Astrocyte of the cerebellum (primary cell): ENCODE measurements around the gene TRPV5.

Experiments used
- DNase-seq: peaks from one replicate; pipeline ENCODE4 v3.0.0-alpha.2; 2011; ENCODE audit warnings: low read depth
- H3K4me3 ChIP-seq: 2 replicates; pipeline ENCODE4 v1.5.1; 2011; ENCODE audit warnings: mild to moderate bottlenecking, low read depth, low read length, moderate library complexity
- in situ Hi-C: cut with HindIII; loops from 2 replicates; pipeline ENCODE4 v1.10.0; 2017; ENCODE audit warnings: low sequenced_read_pairs
- TF ChIP-seq, protein P1 (sequence below): IDR thresholded peaks from 2 replicates; pipeline ENCODE4 v1.5.1; 2012; ENCODE audit warnings: low read length, low read depth, moderate library complexity, mild to moderate bottlenecking; ENCODE audit errors: missing control alignments

TRPV5 gene

DNA sequence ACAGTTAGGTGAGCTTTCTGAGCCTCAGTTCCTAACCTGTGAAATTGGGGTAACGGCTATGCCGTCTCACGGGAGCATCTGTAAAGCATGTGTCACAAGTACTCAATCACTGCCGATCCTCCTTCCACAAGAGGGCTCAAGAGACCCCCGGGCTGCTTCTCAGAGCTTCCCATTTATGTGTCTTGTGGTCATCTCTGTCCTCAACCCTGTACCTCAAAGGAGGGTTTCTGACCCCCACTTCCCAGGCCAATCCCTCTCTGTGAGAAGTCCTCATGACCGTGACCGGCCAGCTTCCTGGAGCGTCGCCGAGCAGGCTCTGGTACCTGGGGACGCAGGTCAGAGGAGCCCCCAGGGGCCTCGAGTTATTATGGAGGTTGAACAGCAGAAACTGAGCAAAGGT is 510 bp upstream of the TRPV5 start:
- no peak for DNase-seq
- TF ChIP-seq, protein P1, sequence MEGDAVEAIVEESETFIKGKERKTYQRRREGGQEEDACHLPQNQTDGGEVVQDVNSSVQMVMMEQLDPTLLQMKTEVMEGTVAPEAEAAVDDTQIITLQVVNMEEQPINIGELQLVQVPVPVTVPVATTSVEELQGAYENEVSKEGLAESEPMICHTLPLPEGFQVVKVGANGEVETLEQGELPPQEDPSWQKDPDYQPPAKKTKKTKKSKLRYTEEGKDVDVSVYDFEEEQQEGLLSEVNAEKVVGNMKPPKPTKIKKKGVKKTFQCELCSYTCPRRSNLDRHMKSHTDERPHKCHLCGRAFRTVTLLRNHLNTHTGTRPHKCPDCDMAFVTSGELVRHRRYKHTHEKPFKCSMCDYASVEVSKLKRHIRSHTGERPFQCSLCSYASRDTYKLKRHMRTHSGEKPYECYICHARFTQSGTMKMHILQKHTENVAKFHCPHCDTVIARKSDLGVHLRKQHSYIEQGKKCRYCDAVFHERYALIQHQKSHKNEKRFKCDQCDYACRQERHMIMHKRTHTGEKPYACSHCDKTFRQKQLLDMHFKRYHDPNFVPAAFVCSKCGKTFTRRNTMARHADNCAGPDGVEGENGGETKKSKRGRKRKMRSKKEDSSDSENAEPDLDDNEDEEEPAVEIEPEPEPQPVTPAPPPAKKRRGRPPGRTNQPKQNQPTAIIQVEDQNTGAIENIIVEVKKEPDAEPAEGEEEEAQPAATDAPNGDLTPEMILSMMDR = no peak
- H3K4me3 ChIP-seq = no peak overlapping the region
- in situ Hi-C loops = no loop called here

DNA sequence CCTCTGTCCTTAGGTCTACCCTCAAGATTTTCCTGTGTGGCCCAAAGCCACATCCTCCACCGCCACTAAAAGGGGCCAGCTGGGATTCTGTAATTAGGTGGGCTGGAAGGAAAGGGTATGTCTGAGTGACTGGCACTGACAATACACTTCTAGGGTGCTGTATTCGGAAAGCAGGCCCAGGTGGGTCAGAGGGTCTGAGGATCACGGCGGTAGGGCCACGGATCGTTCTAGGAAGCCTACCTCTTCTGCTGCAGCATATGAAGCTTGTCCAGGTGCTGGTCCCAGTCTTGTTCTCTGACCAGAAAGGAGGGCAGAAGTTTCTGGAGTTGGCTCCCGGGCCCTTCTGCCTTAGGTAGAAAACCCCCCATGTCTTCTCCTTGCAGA is 462 bp downstream of the TRPV5 start:
- in situ Hi-C loops = no loop called here
- TF ChIP-seq, protein P1 = no peak
- H3K4me3 ChIP-seq = no peak overlapping the region
- DNase-seq = no peak

DNA sequence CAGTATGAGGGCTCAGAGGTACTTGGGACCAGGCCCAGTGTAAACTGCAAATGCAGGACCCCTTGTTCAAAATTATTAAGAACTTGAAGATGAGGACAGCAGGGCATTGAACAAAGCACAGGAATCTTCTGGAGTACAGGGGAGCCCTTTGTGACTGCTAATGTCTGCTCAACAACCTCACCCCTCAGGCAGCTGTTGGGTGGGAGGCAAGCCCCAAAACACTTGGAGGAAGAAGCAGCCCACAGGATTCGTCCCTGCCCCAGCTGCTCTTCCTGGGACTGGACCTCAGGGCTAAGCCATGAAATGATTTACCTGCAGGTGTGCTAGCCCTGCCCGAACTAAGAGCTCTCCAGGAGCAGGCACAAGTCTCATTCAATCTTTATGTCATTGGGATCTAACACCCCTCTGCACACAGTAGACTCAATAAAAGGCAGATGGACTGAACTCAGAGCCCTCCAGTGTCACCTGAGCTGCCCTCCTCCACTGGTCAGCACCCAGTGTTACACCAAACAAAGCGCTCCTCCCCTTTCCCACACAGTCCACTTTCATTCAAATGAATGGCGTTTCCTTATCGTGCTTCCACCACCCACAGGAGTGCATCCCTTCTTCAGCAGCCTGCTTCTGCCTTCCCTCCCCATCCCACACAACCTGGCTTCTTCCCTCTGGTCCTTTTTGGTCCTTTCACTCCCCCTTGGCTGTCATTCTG is 1.0 kb downstream of the TRPV5 start:
- no peak overlapping the region for H3K4me3 ChIP-seq
- TF ChIP-seq, protein P1 = no peak
- in situ Hi-C loops = no loop called here
- DNase-seq = no peak

DNA sequence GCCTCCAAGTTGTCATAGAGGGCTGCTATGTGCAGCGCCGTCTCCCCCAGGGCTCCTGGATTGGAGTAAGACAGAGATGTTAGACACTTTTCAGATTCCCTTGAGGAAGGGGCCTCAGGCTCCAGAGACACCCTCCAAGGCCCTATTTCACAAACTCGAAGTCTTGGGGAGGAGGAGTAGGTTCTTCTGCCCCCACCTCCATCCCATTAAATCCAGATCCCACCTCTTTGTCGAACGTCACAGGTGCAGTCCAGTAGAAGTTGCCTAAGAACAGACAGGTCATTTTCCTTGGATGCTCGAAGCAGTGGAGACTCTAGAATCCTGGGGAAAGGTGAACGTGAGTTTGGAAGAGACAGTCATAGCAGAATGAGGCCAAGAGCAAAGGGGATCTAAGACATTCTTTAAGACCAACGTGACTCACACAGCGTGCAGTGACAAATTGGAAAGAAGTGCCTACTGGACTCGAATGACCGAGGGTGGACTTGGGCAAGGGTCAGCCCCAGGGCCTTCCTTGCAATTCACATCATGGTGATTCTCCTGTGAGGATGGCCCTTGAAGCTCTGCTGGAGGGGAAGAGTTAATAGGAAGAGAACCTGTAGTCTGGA is 3.3 kb downstream of the TRPV5 start:
- in situ Hi-C loops = no loop called here
- TF ChIP-seq, protein P1 = no peak
- H3K4me3 ChIP-seq = no peak overlapping the region
- DNase-seq = no peak

DNA sequence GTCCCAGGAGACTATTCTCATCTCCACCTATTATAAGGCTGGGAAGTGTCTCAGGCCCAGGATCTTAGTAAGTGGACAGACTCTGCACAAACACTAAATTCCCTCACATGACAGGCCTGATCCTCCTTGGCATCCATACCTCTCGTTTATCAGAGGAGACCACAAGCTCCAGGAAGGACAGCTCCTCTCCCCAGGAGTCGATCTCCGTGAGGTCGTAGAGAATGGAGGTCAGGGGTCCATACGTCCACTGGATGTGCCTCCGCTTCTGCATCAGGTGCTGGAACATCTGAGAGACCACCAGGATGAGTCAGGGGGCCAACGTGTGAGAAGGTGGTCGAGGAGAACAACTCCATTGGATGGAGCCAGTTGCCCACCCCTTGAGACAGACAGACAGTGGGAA is 5.6 kb downstream of the TRPV5 start:
- no peak overlapping the region for H3K4me3 ChIP-seq
- in situ Hi-C loops = no loop called here
- TF ChIP-seq, protein P1 = no peak
- DNase-seq = no peak

DNA sequence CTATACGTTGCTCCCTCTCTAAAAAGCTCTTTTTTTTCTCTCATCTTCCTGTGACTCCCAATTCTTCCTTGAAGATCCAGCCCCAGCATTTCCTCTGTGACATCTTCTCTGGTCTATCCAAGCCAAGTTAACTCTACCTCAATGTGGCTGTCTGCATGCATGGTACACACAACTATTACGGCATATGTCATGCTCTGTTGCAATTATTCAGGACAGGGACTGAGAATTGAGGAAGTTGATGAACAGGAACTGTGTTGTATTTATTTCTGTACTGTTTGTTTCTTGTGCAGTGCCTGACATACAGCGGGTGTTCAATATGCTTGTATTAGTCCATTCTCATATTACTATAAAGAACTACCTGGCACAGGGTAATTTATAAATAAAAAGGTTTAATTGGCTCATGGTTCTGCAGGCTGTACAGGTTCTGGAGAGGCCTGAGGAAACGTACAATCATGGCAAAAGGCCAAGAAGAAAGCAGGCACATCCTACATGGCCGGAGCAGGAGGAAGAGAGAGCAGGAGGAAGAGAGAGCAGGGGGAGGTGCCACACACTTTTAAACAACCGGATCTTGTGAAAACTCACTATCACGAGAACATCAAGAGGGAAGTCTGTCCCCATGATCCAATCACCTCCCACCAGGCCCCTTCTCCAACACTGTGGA is 6.3 kb downstream of the TRPV5 start:
- TF ChIP-seq, protein P1 = no peak
- no peak overlapping the region for H3K4me3 ChIP-seq
- in situ Hi-C loops = no loop called here

More for the DNA sequence above, 6.3 kb downstream of the TRPV5 start:
- no peak for DNase-seq
